ENCODE measurements around the gene CACNG8. TPM values are rescaled to one million over a fixed set of nuclear protein-coding genes. Genes with fewer than 3 reads are reported as not detected.

Gene CACNG8
- 0.60 and 1.6 TPM in 2 replicates for total RNA-seq

DNA sequence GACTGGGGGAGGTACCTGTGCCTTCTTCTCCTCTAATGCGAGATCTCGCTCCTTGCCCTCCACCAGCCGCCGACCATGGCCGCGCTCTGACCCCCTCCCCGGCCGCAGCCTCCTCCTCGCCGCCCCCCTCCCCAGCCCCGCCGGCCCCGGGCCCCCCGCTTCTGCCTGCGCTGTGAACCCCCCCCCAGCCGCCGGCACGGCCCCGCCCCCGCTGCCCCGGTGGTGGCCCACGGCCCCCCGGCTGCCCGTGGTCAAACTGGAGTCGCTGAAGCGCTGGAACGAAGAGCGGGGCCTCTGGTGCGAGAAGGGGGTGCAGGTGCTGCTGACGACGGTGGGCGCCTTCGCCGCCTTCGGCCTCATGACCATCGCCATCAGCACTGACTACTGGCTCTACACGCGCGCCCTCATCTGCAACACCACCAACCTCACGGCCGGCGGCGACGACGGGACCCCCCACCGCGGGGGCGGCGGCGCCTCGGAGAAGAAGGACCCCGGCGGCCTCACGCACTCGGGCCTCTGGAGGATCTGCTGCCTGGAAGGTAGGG is at the start of gene CACNG8:
Gene CACNG8 (plus strand): TSS at position 51 of the 545 bp plus-strand sequence.

DNA sequence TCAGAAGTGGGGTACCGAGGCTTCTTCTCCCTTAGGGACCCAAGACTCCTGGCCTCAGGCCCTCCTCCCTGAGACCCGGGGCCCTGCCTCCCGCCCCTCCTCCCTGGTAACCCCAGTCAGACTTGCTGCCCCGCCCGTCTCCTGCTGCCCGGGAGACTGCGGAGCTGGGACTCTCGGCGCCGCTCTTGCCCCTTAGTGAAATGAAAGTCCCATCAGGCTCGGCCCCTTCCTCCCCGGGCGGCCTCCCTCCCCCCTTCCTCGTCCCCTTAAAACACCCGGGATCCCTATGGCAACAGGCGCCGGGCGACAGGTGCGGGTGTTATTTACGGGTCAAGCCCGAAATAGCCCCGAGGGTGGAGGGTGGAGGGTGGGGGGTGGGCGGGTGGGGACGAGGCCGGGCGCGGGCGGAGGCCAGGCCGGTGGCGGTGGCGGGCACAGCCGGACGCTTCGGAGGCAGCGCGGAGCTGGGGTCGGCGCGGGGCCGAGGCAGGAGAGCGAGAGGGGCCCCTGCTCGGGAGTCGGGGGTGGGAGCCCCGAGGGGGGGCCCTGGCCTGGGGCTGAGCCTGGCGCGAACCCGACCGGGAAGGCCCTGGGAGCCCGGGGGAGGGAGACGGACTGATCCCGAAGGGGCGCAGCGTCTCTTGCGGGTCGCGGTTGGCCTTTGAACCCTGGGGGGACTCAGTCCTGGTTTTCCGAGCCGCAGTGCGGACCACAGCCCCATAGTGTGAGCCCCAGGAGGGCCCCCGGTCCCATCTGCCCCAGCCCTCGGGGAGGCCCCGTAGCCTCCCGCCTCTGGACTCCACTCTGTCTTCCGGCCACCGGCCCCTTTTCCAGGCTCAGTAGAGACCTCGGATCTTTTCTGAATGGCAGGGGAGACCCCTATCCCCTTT is 28.7 kb downstream of the CACNG8 start, which contains the start of gene CACNG6:
Gene CACNG6 (plus strand): TSS at position 414 of the 890 bp plus-strand sequence. CDS start 1,241 bp downstream, outside the sequence.

Other genes starting within 250 kb of the CACNG8 start
- 0.77 TPM in 1 of 2 replicates, not detected in the other for gene NLRP12, start 138.6 kb upstream of the CACNG8 start, total RNA-seq
- gene MYADM, start 95.1 kb upstream of the CACNG8 start, total RNA-seq, result 40.5 and 133 TPM in 2 replicates
- gene PRKCG, start 80.7 kb upstream of the CACNG8 start, total RNA-seq, result not detected in 2 replicates
- gene CACNG7, start 53.7 kb upstream of the CACNG8 start, total RNA-seq, result 3.7 and 8.2 TPM in 2 replicates
- gene CACNG6, start 28.7 kb downstream of the CACNG8 start, total RNA-seq, result 0.09 and 0.23 TPM in 2 replicates
- gene VSTM1, start 101.0 kb downstream of the CACNG8 start, total RNA-seq, result not detected in 2 replicates
- gene TARM1, start 118.4 kb downstream of the CACNG8 start, total RNA-seq, result not detected in 2 replicates
- 0.35 and 2.3 TPM in 2 replicates for gene OSCAR, start 137.9 kb downstream of the CACNG8 start, total RNA-seq
- 15.9 and 35.4 TPM in 2 replicates for gene NDUFA3, start 139.9 kb downstream of the CACNG8 start, total RNA-seq
- 14.1 and 20.3 TPM in 2 replicates for gene TFPT, start 152.7 kb downstream of the CACNG8 start, total RNA-seq
- gene PRPF31, start 152.8 kb downstream of the CACNG8 start, total RNA-seq, result 43.7 and 43.9 TPM in 2 replicates
- gene CNOT3, start 174.8 kb downstream of the CACNG8 start, total RNA-seq, result 10.7 and 18.0 TPM in 2 replicates
- 6.3 and 7.8 TPM in 2 replicates for gene LENG1, start 196.8 kb downstream of the CACNG8 start, total RNA-seq
- 0.47 and 1.3 TPM in 2 replicates for gene TMC4, start 210.2 kb downstream of the CACNG8 start, total RNA-seq
- 64.2 and 66.3 TPM in 2 replicates for gene MBOAT7, start 226.6 kb downstream of the CACNG8 start, total RNA-seq
- 114 and 119 TPM in 2 replicates for gene TSEN34, start 228.4 kb downstream of the CACNG8 start, total RNA-seq
- gene RPS9, start 237.9 kb downstream of the CACNG8 start, total RNA-seq, result 2,453 and 3,108 TPM in 2 replicates